DMS 273 treated with DMSO at 0.1 percent for 48 hours (cell line): ENCODE results near the gene HLA-G.
"Not testable (repeated sequence)": the region's sequence is repeated elsewhere in the genome, so short reads cannot be mapped to it uniquely, and the experiment has no call there.

ENCODE experiments used
- DNase-seq: peaks from one replicate; lab custom pipeline; 2025; lab: John Stamatoyannopoulos, UW

Gene HLA-G

DNA sequence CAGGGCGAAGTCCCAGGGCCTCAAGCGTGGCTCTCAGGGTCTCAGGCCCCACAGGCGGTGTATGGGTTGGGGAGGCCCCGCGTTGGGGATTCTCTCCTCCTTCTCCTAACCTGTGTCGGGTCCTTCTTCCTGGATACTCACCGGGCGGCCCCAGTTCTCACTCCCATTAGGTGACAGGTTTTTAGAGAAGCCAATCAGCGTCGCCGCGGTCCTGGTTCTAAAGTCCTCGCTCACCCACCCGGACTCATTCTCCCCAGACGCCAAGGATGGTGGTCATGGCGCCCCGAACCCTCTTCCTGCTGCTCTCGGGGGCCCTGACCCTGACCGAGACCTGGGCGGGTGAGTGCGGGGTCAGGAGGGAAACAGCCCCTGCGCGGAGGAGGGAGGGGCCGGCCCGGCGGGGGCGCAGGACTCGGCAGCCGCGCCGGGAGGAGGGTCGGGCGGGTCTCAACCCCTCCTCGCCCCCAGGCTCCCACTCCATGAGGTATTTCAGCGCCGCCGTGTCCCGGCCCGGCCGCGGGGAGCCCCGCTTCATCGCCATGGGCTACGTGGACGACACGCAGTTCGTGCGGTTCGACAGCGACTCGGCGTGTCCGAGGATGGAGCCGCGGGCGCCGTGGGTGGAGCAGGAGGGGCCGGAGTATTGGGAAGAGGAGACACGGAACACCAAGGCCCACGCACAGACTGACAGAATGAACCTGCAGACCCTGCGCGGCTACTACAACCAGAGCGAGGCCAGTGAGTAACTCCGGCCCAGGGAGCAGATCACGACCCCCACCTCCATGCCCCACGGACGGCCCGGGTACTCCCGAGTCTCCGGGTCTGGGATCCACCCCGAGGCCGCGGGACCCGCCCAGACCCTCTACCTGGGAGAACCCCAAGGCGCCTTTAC is at the start of gene HLA-G:
Gene HLA-G (plus strand): TSS at position 247 of the 892 bp plus-strand sequence. CDS start 20 bp downstream, at position 267.
- no peak for DNase-seq

DNA sequence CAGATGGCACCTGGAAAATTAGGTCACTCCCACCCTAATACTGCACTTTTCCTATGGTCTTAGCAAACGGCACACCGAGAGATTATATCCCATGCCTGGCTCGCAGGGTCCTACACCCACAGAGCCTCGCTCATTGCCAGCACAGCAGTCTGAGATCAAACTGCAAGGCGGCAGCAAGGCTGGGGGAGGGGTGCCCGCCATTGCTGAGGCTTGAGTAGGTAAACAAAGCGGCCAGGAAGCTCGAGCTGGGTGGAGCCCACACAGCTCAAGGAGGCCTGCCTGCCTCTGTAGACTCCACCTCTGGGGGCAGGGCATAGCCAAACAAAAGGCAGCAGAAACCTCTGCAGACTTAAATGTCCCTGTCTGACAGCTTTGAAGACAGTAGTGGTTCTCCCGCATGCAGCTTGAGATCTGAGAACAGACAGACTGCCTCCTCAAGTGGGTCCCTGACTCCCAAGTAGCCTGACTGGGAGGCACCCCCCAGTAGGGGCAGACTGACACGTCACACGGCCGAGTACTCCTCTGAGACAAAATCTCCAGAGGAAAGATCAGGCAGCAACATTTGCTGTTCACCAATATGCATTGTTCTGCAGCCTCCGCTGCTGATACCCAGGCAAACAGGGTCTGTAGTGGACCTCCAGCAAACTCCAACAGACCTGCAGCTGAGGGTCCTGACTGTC is 47.5 kb upstream of the HLA-G start:
- DNase-seq, result not testable (repeated sequence)

DNA sequence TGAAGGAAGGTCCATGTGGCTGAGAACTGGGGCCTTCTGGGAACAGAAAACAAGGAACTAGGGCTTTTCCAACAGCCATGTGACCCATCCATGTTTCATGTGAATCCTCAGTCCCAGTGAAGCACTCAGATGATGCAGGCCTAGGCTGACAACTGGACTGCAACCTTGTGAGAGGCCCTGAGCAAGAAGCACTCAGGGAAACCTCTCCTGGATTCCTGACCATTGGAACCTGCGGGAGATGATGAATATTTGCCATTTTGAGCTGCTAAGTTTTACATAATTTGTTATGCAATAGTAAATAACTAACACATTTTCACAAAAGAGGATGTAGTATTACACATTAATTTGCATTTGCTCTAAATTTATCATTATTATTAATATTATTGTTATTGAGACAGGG is 38.4 kb upstream of the HLA-G start:
- no peak for DNase-seq

DNA sequence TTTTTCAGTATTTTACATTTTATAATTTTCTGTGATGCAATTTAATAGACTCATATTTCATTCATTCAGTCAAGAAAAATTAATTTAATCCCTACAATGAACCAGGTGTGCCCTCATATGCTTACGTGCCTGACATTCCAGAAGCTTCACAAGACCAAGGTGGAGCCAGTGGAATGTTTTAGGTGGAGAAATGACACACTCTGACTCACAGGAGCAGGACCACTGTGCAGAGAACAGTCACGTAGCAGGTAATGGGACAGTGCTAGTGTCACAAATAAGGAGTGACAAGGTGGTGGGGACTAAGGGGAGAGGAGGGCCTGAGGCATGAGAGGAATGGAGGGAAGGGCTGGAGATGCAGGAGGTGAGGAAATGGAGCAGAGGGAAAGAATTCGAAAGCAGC is 37.0 kb upstream of the HLA-G start:
- DNase-seq, result no peak

DNA sequence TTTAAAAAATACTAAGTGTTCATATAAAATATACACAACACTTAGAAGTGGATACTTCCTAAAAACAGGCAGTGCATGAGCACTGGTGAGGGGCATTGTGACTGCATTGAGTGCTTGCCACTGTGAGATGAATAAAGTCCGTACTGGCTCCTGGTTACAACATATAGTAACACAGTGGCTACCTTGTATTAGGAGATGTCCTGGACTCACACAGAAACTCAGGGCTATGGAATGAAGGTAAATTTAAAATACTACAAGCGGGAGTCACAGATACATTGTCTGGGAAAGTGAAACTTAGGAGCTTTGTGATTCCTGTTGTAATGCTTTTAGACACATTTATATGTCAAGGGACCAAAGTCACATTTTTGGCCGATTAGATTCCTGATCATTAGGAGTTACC is 36.5 kb upstream of the HLA-G start:
- no peak for DNase-seq

DNA sequence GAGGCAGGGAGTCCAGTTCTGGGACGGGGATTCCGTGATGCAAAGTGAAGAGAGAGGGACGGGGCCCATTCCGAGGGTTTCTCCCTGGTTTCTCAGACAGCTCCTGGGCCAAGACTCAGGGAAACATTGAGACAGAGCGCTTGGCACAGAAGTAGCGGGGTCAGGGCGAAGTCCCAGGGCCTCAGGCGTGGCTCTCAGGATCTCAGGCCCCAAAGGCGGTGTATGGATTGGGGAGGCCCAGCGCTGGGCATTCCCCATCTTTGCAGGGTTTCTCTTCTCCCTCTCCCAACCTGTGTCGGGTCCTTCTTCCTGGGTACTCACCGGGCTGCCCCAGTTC is 35.9 kb upstream of the HLA-G start:
- no peak for DNase-seq

DNA sequence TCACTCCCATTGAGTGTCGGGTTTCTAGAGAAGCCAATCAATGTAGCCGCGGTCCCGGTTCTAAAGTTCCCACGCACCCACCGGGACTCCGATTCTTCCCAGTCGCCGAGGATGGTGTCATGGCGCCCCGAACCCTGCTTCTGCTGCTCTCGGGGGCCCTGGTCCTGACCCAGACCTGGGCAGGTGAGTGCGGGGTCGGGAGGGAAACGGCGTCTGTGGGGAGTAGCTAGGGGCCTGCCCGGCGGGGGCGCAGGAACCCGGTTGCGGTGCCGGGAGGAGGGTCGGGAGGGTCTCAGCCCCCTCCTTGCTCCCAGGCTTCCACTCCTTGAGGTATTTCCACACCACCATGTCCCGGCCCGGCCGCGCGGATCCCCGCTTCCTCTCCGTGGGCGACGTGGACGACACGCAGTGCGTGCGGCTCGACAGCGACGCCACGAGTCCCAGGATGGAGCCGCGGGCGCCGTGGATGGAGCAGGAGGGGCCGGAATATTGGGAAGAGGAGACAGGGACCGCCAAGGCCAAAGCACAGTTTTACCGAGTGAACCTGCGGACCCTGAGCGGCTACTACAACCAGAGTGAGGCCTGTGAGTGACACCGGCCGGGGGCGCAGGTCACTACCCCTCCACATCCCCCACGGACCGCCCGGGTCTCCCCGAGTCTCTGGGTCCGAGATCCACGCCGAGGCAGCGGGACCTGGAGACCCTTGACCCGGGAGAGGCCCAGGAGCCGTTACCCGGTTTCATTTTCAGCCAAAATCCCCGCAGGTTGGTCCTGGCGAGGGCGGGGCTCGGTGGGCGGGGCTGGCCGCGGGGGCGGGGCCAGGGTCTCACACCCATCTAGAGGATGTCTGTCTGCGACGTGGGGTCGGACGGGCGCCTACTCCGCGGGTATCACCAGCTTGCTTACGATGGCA is 35.2 kb upstream of the HLA-G start:
- no peak for DNase-seq

DNA sequence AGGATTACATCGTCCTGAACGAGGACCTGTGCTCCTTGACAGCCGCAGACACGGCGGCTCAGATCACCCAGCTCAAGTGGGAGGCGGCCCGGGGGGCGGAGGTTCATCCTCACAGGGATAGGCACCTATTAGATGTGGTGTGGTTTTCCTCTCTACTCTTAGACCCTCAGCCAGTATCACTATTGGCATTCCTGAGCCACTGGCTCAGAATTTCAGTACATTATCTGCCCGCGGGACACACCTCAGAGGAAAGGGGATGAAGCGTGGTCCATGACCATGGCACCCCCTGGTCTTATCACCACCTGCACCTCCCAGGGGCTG is 34.6 kb upstream of the HLA-G start:
- no peak for DNase-seq

DNA sequence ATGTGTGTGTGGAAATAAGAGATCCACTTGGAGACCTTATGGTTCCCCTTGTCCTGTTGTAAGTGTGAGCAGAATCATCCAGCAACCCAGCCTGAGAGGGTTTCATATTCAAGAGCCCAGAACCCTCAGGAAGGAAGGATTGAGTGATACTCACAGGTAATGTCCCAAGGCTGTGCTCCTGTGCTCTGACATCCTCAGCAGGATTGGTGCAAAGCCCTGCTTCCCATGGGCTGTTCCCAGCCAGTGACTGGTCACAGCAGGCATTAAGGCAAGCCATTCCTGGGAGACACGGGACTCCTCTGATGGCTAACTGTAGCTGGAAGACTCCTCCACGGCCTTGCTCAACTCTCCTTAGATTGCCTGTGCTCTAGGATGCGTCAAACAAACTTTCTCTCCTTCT is 33.8 kb upstream of the HLA-G start:
- no peak for DNase-seq

DNA sequence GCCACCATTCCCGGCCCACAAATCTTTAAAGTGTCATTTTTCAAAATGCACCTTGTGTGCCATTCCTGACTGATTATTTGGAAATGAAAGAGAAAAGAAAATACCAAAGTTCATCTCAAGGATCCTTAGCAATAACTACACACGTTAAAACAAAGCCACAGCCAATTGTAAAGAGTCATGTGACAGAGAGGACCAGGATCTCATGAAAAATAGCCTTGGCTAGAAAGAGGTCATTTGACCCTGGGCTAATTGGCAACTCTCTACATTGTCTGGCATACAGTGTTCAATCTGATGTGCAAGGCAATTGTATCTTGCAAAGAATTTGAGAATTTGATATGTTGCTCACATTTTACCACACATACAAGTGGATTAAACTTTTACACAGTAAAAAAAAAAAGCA is 31.6 kb upstream of the HLA-G start:
- DNase-seq, result no peak

DNA sequence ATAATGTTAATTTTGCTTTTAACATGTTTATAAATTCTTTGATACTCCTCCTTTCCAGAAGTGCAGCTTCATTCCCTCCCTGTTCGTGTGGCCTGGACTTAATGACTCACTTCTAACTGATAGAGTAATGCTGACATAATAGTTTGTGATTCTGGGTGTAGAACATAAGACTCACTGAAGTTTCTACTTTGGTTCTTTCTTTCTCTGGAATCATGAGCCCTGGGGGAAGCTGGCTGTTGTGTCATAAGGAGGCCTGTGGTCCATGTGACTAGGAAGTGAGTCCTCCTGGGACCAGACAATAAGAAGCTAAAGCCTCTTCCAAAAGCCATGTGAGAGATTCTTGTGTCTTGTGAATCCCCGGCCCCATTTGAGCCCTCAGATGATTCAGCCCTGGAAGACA is 30.5 kb upstream of the HLA-G start:
- DNase-seq, result no peak

DNA sequence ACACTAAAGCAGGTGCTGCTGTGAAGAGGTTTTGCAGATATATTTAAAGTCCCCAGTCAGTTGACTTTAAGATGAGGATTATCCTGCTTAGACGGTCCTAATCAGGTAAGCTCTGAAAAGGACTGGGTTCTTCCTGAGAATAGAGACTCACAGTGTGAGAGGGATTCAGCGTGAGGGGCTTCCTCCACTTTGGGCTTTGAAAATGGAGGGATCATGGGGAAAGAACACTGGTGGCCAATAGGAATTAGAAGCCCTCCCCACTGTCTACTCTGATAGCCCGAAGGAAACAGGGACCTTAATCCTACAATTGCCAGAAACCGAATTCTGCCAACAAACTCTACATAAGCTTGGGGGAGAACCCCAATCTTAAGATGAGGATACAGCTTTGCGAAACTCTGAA is 29.7 kb upstream of the HLA-G start:
- no peak for DNase-seq

DNA sequence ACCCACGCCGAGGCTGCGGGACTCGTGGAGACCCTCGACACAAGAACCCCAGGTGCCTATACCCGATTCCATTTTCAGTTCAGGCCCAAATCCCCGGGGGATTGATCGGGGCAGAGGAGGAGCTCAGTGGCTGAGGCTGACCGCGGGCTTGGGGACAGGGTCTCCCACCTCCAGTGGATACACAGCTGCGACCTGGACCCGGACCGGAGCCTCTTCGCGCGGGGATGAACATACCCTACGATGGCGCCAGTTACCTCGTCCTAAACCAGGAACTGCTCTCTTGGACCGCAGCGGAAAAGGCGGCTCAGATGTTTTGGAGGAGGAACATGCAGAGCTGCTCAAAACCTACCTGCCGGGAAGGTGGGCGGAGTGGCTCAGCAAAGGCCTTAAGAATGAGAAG is 27.4 kb upstream of the HLA-G start:
- no peak for DNase-seq

DNA sequence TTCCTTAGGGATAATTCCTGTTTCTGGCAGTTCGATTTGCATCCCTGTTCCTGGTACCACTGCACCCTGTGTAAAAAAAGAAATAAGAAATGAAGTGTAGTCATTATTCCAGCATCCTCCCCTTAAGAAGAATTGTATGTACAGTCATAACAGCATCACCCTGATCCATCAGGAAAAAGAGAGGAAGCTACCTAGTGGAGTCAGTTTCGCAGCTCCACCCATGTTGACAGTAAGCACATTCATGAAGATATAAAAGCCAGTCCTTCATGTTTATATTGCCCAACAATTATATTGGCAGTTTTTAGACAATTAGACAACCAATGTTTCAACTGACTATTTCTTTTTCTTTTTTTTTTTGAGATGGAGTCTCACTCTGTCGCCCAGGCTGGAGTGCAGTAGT is 21.2 kb upstream of the HLA-G start:
- no peak for DNase-seq

DNA sequence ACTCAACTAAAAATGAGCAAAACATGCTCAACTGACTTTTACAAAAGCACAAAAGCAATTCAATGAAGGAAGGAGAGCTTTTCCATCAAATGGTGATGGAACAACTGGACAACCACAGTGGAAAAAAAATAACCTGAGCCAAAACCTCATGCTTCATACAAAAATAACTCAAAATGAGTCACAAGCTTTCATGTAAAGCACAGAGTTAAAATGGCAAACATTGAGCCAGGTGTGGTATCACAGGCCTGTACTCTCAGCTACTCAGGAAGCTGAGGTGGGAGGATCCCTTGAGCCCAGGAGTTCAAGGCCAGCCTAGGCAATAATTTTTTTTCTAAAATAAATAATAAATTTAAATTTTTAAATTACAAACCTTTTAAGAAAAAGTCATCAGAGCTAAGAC is 18.4 kb upstream of the HLA-G start:
- no peak for DNase-seq

DNA sequence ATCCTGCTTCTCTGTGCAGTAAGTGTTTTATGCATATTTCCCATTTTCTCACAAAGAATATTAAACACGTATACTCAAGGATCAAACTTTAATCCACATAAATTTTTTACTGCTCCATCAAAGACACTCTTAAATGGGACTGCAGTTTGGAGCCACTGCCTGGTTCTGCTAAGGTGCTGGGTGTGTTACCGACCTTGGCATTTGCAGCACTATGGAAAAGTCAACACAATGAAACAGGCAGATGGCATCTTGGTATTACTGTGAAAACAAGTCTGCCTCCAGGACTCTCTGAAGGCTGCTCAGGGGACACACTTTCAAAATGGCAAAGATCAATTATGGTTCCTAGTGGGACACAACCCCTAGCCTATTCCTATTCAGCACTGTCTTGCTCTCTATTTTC is 17.3 kb upstream of the HLA-G start:
- no peak for DNase-seq

DNA sequence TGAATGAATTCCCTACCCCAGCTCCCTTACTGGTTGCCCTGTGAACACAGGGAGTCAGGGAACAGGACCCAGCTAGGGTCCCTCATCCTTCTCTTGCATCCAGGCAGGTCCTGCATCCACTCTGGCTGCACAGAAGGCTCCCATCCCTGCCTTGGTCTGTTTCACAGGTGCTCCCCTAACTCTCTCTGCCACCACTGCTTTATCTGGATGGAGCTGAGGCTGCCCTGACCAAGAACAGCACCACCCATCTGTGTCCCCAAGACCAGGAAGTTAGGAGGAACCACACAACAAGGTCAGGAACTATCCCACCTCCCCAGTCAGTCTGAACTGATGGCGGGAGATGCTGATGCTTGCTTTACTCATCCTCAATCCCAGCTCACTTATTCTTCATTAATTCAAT is 16.2 kb upstream of the HLA-G start:
- no peak for DNase-seq

DNA sequence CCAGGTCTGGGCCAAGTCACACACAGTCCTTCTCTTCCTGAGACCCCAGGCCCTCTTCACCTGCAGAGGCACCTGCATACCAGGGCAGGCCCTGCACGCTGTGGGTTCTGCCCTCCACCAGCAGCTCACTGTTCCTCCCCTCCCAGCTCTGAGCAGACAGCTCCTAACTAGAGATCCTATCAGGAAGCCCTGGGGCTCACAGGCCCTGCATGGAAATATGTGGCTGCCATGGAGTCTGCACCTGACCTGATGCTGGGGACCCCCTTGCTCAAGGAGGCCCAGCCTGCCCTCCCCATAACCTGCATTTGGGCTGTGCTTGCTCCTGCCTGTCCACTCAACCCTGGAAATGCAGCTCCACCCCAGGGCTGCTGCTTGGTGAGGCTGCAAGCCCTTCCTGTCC is 14.6 kb upstream of the HLA-G start:
- no peak for DNase-seq

DNA sequence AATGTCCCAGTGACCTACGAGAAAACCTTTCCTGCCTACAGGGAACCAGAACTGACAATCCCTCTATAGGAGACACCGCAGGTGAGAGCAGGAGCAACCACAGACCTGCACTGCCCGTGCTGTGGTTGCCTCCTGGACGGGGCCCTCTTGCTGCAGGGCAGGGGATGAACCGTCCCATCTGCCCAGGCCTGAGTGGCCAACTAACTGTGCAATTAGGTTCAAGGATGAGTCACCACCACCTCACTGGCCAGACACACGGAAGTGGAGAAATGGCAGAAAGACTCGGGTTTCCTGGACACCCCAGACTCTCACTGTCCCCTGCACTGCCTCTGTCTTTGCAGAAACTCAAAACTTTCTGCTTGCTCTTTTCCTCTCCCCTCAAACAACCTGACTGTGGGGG is 13.8 kb upstream of the HLA-G start:
- no peak for DNase-seq

DNA sequence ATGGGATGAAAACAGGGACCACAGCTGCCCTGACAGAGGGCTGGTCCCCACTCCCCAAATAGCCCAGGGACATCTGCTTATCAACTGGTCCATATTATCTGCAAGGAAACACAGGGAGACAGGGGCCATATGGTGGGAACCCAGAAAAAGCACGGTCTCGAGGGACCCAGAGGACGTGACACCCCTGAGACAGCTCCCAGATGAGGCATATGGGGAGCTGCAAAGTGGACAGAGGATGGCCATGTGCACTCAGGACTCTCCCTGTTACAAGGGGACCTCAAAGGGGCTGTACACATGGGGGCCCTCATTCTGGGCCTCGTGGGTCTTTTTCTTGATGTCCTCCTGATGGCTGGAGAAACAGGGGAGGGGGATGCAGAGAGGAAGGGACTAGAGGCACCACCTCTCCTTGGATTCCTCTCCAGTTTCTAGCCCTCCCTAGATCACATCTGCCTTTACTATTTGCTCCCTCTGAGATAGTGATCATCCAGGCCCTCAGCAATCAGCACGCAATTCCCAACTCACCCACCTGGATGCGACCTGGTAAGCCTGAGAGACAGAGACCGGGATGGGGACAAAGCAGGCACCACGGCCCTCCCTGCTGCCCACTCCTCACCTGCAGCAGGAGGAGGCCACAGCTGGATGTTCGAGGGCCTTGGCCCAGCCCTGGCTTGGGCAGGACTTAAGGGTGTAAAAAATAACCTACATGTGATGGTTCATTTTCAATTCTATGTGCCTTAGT is 13.1 kb upstream of the HLA-G start:
- no peak for DNase-seq

DNA sequence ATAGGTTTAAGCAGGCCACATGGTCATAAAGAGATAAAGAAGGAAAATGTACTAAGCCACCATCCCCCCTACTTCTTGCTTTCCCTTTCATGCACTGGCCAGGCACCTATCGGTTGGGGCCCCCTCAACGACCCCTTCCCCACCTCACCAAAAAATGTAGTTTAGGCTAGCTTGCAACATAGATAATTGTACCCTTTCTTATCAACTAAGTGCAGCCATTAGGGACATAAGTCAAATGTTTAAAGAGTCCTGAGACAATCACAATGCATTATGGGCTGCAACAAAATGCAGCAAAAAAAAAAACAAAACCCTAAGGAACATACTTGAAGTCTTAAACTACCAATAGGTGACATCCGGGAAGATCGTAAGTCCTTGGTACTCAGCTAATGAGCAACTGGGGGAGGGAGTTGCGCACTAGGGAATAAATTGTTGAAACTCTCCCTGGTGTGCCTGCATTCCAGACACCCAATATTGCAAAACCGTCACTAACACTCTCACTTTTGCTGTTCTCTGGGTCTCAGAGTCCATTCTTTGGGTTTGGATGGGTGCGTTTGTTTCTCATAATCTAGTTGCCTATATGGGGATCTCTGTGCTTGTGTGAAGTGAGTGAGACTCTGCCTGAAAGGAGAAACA is 12.4 kb upstream of the HLA-G start:
- DNase-seq, result no peak

DNA sequence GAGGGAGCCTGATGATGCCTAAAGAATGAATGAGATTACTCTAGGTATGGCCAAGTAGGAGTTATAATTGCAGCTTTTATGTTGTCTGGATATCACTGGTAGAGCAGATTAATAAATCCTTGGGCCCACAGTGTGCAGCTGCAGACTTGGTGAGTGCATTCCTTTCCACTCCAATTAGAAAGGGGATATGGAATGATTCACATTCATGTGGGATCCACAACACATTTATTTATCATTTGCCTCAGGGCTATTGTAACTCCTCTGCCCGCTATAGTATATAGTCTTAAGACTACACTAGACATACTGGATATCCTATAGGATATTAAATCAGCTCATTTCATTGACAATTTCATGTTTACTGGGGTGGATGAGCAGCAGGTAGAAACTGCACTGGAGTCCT is 11.6 kb upstream of the HLA-G start:
- DNase-seq, result no peak
